ENCODE data around the gene DGKE. TPM values are rescaled to one million over a fixed set of nuclear protein-coding genes. Genes with fewer than 3 reads are reported as not detected.
A peak's percentile ranks its signal among the peaks of the same experiment; 100 is the strongest.

DGKE gene
- total RNA-seq, 1 experiment from 2014 or later, result 8.5 TPM

DNA sequence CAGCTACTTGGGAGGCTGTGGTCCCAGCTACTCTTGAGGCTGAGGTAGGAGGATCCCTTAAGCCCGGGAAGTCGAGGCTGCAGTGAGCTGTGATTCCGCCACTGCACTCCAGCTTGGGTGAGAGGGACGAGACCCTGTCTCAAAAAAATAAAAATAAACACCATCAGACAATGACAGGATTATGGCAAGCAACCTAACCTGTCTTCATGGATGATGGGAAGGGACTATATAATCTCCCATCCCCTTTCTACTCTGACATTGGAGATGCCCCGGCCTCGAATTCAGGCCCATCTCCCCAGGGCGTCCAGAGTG is 79.0 kb downstream of the DGKE start:
- POLR2A ChIA-PET, result no interaction called here
- Mint-ChIP-seq H3K9me3 (peaks cover 9% of the 10 kb centered on the region), H3K27me3 (ENCODE audit: low read depth) (peaks cover 20% of the 10 kb centered on the region), H3K4me3 (peak overlapping the region; percentile 88), H3K27ac (no peak overlapping the region), H3K36me3 (peaks cover 12% of the 10 kb centered on the region), H3K4me1 (peaks cover 18% of the 10 kb centered on the region)
- DNase-seq (ENCODE audit: low spot score) (no peak), ATAC-seq (no peak)
- CTCF ChIA-PET, result interaction anchor here (2.2 to 2.3 kb wide), 2 partner anchors 27 to 93 kb away, joined by 7 to 9 read pairs; no protein-coding TSS in a partner anchor
- no peak for TF ChIP-seq FOXJ3 (CRISPR knock-in tag; IDR thresholded peaks at IDR 0.05; ENCODE audit: borderline replicate concordance)
- TF ChIP-seq, protein P1, sequence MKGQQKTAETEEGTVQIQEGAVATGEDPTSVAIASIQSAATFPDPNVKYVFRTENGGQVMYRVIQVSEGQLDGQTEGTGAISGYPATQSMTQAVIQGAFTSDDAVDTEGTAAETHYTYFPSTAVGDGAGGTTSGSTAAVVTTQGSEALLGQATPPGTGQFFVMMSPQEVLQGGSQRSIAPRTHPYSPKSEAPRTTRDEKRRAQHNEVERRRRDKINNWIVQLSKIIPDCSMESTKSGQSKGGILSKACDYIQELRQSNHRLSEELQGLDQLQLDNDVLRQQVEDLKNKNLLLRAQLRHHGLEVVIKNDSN (CRISPR knock-in tag; IDR thresholded peaks at IDR 0.05), result no peak
- TF ChIP-seq OVOL2 (CRISPR knock-in tag; IDR thresholded peaks at IDR 0.05; ENCODE audit: borderline replicate concordance), result no peak
- TF ChIP-seq TEAD4 (CRISPR knock-in tag; IDR thresholded peaks at IDR 0.05), result no peak
- no peak for TF ChIP-seq ZNF138 (CRISPR knock-in tag; conservative IDR thresholded peaks at IDR 0.05)
- no peak for TF ChIP-seq NR3C1 (CRISPR knock-in tag; conservative IDR thresholded peaks at IDR 0.05; ENCODE audit: low read depth)
- no peak for TF ChIP-seq SMAD4 (CRISPR knock-in tag; IDR thresholded peaks at IDR 0.05)
- TF ChIP-seq, protein P2, sequence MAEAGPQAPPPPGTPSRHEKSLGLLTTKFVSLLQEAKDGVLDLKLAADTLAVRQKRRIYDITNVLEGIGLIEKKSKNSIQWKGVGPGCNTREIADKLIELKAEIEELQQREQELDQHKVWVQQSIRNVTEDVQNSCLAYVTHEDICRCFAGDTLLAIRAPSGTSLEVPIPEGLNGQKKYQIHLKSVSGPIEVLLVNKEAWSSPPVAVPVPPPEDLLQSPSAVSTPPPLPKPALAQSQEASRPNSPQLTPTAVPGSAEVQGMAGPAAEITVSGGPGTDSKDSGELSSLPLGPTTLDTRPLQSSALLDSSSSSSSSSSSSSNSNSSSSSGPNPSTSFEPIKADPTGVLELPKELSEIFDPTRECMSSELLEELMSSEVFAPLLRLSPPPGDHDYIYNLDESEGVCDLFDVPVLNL (CRISPR knock-in tag; IDR thresholded peaks at IDR 0.05; ENCODE audit: borderline replicate concordance, low read depth), result no peak
- TF ChIP-seq ETV6 (CRISPR knock-in tag; IDR thresholded peaks at IDR 0.05), result no peak
- TF ChIP-seq, protein P3, sequence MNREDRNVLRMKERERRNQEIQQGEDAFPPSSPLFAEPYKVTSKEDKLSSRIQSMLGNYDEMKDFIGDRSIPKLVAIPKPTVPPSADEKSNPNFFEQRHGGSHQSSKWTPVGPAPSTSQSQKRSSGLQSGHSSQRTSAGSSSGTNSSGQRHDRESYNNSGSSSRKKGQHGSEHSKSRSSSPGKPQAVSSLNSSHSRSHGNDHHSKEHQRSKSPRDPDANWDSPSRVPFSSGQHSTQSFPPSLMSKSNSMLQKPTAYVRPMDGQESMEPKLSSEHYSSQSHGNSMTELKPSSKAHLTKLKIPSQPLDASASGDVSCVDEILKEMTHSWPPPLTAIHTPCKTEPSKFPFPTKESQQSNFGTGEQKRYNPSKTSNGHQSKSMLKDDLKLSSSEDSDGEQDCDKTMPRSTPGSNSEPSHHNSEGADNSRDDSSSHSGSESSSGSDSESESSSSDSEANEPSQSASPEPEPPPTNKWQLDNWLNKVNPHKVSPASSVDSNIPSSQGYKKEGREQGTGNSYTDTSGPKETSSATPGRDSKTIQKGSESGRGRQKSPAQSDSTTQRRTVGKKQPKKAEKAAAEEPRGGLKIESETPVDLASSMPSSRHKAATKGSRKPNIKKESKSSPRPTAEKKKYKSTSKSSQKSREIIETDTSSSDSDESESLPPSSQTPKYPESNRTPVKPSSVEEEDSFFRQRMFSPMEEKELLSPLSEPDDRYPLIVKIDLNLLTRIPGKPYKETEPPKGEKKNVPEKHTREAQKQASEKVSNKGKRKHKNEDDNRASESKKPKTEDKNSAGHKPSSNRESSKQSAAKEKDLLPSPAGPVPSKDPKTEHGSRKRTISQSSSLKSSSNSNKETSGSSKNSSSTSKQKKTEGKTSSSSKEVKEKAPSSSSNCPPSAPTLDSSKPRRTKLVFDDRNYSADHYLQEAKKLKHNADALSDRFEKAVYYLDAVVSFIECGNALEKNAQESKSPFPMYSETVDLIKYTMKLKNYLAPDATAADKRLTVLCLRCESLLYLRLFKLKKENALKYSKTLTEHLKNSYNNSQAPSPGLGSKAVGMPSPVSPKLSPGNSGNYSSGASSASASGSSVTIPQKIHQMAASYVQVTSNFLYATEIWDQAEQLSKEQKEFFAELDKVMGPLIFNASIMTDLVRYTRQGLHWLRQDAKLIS (CRISPR knock-in tag; IDR thresholded peaks at IDR 0.05; ENCODE audit: borderline replicate concordance), result no peak
- TF ChIP-seq NFE2L1 (CRISPR knock-in tag; IDR thresholded peaks at IDR 0.05), result no peak
- TF ChIP-seq ATF2 (CRISPR knock-in tag; IDR thresholded peaks at IDR 0.05; ENCODE audit: borderline replicate concordance, low read depth), result no peak
- no peak for TF ChIP-seq EMX1 (CRISPR knock-in tag; IDR thresholded peaks at IDR 0.05)
- TF ChIP-seq, protein P4, sequence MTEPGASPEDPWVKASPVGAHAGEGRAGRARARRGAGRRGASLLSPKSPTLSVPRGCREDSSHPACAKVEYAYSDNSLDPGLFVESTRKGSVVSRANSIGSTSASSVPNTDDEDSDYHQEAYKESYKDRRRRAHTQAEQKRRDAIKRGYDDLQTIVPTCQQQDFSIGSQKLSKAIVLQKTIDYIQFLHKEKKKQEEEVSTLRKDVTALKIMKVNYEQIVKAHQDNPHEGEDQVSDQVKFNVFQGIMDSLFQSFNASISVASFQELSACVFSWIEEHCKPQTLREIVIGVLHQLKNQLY (CRISPR knock-in tag; IDR thresholded peaks at IDR 0.05), result no peak
- TF ChIP-seq JUN (CRISPR knock-in tag; IDR thresholded peaks at IDR 0.05), result no peak

DNA sequence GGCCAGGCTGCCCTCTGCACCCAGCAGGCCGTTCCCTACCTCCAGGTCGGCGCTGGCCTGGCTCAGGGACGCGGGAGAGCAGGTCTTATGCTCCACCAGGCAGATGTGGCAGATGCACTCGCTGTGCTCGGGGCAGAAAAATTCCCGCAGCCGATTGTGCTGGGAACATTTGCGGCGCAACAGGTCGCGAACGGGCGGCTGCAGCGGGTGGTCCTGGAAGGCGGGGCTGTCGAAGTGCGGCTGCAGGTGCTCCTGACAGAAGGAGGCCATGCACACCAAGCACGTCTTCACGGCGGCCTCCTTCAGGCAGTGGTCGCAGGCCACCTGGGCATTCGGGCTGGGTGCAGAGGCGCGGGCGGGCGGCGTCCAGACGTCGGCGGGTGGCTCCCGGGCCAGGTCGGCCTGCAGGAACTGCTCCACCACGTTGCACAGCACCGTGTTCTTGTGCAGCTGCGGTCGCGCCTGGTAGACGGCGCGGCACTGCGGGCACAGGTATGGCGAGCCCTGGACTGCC is 79.5 kb downstream of the DGKE start:
- H3K27ac Mint-ChIP-seq, result no peak overlapping the region
- H3K4me1 Mint-ChIP-seq, result peaks cover 18% of the 10 kb centered on the region
- TF ChIP-seq IRF2 (CRISPR knock-in tag; IDR thresholded peaks at IDR 0.05; ENCODE audit: borderline replicate concordance, low read depth), result no peak
- TF ChIP-seq OVOL2 (CRISPR knock-in tag; IDR thresholded peaks at IDR 0.05; ENCODE audit: borderline replicate concordance), result no peak
- TF ChIP-seq, protein P3 (CRISPR knock-in tag; IDR thresholded peaks at IDR 0.05; ENCODE audit: borderline replicate concordance), result no peak
- no peak for TF ChIP-seq GTF2I (CRISPR knock-in tag; conservative IDR thresholded peaks at IDR 0.05)
- TF ChIP-seq, protein P4 (CRISPR knock-in tag; IDR thresholded peaks at IDR 0.05), result no peak
- no peak; the same call in 1 of the 2 replicates for TF ChIP-seq MYBL2 (CRISPR knock-in tag; IDR thresholded peaks at IDR 0.05)
- TF ChIP-seq, protein P5, sequence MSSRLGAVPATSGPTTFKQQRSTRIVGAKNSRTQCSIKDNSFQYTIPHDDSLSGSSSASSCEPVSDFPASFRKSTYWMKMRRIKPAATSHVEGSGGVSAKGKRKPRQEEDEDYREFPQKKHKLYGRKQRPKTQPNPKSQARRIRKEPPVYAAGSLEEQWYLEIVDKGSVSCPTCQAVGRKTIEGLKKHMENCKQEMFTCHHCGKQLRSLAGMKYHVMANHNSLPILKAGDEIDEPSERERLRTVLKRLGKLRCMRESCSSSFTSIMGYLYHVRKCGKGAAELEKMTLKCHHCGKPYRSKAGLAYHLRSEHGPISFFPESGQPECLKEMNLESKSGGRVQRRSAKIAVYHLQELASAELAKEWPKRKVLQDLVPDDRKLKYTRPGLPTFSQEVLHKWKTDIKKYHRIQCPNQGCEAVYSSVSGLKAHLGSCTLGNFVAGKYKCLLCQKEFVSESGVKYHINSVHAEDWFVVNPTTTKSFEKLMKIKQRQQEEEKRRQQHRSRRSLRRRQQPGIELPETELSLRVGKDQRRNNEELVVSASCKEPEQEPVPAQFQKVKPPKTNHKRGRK (CRISPR knock-in tag; IDR thresholded peaks at IDR 0.05; ENCODE audit: borderline replicate concordance), result no peak
- no peak for TF ChIP-seq FOXJ3 (CRISPR knock-in tag; IDR thresholded peaks at IDR 0.05; ENCODE audit: borderline replicate concordance)

More for the DNA sequence above, 79.5 kb downstream of the DGKE start:
- Mint-ChIP-seq H3K36me3 (peaks cover 8% of the 10 kb centered on the region), H3K27me3 (ENCODE audit: low read depth) (peaks cover 20% of the 10 kb centered on the region), H3K9me3 (peaks cover 12% of the 10 kb centered on the region), H3K4me3 (peak overlapping the region; percentile 88)
- ATAC-seq (peak; percentile 51), DNase-seq (ENCODE audit: low spot score) (peak; percentile 67)
- ChIA-PET POLR2A (interaction anchor here (0.6 to 1.2 kb wide), 8 partner anchors 9 to 87 kb away, joined by 3 to 5 read pairs (median 3); partner anchors contain the start of gene SCPEP1), CTCF (interaction anchor here (0.6 to 2.3 kb wide), 7 partner anchors 20 to 870 kb away, joined by 3 to 9 read pairs (median 5); no protein-coding TSS in a partner anchor)

Data from WTC11 (cell line).